Activated CD8-positive, alpha-beta memory T cell treated with anti-CD3 and anti-CD28 coated beads, Interleukin-2, amount 50 U/mL, for 4 hours (primary cell): ENCODE measurements around the gene INTS2.
A peak's percentile ranks its signal among the peaks of the same experiment; 100 is the strongest.
"Not testable (repeated sequence)": the region's sequence is repeated elsewhere in the genome, so short reads cannot be mapped to it uniquely, and the experiment has no call there.

Source experiments
- DNase-seq: peaks from one replicate; pipeline ENCODE4 v3.0.0-alpha.2; 2020

The INTS2 gene, protein sequence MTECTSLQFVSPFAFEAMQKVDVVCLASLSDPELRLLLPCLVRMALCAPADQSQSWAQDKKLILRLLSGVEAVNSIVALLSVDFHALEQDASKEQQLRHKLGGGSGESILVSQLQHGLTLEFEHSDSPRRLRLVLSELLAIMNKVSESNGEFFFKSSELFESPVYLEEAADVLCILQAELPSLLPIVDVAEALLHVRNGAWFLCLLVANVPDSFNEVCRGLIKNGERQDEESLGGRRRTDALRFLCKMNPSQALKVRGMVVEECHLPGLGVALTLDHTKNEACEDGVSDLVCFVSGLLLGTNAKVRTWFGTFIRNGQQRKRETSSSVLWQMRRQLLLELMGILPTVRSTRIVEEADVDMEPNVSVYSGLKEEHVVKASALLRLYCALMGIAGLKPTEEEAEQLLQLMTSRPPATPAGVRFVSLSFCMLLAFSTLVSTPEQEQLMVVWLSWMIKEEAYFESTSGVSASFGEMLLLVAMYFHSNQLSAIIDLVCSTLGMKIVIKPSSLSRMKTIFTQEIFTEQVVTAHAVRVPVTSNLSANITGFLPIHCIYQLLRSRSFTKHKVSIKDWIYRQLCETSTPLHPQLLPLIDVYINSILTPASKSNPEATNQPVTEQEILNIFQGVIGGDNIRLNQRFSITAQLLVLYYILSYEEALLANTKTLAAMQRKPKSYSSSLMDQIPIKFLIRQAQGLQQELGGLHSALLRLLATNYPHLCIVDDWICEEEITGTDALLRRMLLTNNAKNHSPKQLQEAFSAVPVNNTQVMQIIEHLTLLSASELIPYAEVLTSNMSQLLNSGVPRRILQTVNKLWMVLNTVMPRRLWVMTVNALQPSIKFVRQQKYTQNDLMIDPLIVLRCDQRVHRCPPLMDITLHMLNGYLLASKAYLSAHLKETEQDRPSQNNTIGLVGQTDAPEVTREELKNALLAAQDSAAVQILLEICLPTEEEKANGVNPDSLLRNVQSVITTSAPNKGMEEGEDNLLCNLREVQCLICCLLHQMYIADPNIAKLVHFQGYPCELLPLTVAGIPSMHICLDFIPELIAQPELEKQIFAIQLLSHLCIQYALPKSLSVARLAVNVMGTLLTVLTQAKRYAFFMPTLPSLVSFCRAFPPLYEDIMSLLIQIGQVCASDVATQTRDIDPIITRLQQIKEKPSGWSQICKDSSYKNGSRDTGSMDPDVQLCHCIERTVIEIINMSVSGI

DNA sequence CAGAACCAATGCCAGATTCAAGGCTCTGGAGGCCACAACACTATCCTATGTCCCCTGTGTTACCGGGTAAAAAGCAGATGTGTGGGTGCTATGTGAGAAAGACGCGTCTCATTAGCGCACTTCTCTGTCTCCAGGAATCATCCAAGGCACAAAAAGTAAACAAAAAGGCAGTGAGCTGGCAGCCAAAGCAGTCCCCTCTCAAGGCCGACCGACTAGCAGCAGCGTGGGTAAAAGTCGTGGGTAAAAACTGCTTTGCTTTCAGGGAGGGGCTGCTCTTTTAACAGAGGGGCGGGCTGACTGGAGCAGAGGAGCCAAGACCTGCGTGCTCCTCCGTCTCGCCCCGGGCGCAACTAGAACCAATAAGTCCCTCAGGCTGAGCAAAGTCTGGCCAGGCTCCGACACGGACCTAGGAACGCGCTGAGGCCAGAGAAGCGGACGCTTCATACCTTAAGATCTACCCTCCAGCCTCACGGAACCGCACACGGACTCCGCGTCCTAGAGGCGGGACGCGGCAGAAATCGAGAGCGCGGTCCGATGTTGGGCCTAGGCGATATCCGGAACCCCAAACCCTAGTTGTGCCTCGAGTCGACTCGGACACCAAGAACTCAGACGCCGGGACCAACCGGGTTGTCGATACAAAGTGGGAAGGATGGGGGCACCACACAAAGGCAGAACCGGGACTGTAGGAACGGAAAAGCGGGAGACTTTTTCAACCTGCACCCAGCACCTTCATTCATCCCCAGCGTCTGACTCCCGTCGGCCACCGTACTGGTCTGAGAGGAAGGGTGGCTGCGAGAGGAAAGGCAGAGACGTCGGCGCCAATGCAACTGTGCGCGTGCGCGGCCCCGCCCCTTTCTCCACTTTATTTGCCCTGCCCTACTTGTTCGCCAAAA lies at the start of gene INTS2:
INTS2 (minus strand) TSS at position 775 of the 893 bp plus-strand sequence. CDS start 1,338 bp downstream, outside the sequence.
- peak; percentile 96 for DNase-seq

DNA sequence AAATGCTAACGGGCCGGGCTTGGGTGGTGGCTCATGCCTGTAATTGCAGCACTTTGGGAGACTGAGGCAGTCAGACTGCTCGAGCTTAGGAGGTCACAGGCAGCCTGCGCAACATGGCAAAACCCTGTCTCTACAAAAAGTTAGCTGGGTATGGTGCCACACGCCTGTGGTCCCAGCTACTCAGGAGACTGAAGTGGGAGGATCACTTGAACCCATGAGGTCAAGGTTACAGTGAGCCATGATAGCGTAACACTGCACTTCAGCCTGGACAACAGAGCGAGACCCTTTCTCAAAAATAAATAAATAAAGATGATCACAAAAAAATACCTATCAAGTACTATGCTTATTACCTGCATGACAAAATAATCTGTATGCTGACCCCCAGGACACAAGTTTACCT lies 46.3 kb upstream of the INTS2 start:
- no peak for DNase-seq

DNA sequence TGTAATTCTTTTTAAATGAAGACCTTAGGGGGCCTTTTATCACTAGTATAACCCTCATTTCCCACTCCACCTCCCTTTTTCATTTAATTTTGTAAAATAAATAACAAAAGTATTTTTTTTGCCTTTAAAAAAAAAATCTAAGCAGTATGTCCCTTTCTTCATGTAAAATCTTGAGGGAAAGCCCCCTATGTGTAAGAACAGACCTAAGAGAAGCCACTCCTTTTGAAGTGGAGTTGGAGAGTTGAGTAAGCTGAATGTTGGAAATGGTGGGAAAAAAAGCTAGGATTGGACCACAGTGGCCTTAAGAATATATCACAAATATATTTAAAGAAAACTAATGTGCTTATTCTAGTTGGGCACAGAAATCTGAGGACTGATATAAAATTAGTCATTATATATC lies 44.5 kb upstream of the INTS2 start:
- no peak for DNase-seq

DNA sequence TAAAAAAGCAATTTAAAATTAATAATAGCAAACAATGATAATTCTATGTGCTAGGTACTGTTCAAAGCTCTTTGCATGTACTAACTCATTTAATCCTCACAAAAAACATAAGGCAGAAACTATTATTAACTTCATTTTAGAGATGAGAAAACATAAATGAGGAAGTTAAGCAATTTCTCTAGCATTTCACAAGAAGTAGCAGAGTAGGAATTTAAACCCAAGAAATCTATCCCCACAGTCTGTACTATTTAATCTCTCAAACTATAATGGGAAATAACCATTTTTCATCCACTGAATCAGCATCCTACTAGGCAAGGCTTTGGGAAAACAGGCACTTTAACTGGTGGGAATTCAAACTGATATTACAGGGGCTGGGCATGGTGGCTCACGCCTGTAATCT lies 42.2 kb upstream of the INTS2 start:
- no peak for DNase-seq

DNA sequence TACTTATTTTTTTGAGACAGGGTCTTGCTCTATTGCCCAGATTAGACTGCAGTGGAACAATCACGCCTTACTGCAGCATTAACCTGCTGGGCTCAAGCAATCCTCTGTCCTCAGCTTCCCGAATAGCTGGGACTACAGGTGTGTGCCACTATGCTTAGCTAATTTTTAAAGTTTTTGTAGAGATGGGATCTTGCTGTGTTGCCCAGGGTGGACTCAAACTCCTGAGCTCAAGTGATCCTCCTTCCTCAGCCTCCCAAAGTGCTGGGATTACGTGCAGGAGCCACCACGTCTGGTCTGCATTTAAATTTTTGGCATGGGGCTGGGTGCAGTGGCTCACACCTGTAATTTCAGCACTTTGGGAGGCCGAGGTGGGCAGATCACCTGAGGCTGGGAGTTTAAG lies 41.0 kb upstream of the INTS2 start:
- no peak for DNase-seq

DNA sequence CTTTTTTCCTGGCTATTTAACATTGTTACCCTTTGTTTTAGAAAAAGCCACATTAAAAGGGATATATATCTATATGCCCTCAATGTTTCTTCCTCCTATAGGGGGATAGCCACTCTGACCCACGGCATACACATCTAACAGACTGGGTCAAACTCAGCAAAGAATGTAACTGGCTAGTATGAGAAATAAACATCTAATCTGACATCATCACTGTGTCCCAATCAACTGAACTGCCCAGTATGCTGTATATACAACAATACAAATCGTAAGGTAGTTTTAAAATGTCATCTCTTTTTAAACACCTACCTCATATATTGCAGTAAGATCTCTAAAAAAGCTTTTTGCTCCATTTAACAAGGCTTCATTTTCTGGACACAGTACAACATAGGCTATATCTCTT lies 39.9 kb upstream of the INTS2 start:
- no peak for DNase-seq

DNA sequence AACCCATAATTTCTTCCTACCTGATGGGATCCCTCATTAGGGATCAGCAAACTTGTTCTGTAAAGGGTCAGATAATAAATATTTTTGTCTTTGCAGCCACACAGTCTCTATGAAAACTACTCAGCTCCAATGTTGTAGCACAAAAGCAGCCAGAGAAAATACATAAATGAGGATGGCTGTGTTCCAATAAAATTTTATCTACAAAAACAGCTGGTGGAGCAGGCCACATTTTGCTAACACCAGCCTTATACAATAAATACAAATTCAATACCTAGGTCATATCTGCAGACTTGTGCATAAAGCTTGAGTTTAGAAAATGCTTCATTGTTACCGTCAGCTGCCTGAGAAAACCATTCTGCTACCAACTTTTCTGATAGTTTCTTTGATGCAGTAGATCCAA lies 38.4 kb upstream of the INTS2 start:
- DNase-seq: no peak

DNA sequence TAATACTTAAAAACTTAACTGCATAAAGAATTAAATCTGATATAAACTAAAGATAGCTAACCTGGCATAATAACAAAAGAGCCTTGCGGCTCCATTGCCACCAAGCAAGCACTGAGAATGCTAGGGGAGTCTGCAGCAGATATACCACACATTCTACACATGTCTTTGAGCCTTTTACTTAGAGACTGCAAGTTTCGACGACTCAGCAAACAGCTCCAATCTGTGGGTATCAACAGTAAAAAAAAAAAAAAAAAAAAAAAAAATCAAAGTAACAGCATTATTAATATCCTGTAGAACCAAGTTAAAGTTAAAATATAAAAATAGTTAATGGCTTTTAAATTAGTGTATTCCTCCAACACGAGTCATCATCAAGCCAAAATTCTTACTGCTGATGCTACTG lies 27.8 kb upstream of the INTS2 start:
- no peak for DNase-seq

DNA sequence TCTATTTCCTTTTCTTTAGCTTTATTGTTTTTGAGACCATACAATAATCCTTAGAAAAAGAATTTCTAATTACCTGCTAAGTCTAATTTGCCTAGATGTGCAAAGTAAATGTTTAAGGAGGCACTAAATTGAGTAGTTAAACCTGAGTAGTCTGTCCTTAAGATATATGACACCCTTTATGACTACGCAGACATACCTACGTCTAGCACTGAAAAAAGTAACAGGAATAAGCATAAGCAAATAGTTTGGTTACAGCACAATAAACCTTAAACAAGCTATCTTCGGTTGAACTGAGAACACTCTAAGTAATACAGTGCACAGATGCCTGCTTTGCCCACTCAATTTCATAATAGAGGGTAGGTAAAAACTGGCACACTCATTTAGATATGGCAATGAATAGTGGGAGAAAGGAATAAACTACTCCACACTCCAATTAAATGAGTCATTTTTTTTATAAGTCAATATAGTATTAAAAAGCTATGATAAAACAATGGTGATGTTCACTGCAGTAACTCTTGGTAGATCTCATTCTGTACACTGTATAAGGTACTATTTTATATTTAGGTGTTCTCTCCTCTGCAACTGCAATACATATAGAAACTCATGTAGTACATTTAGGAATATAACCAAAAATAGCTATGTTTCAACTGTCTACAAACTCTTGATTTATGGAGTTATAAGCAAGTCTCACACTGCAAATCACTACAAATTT lies 19.7 kb upstream of the INTS2 start:
- DNase-seq: no peak

DNA sequence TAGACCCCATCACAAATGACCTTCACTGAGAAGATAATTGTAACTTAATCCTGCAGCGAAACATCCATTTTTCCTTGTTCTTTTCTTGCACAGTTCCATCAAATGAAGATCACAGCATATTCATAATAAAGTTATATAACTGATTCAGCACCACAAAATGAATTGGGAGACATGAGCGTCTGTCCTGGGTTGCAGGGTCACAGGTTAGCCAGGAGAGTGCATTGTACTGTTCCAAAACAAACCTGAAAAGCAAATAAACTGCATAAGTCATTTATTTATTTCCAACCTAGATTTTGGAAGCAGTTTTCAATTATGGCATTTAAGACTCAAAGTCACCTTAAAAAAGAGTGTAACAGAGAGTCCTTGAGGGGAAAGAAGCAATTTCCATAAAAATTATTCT lies 18.6 kb upstream of the INTS2 start:
- DNase-seq: no peak

DNA sequence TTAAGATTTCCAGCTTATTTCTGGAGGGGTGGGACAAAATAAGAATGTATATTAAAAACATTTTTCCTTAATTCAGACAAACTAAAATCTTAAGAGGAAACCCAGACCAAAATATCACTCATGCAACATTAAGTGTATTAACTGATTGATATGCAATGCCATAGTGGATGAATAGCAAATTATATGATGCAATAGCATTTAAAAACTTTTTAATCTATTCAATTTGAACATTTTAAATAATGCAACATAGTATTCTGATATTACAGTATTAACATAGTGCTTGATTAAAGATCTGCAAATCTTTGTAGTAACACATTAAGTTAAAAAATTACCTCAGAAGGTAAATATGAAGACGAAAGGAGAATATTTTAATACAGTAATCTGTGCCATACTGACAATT lies 15.3 kb upstream of the INTS2 start:
- no peak for DNase-seq

DNA sequence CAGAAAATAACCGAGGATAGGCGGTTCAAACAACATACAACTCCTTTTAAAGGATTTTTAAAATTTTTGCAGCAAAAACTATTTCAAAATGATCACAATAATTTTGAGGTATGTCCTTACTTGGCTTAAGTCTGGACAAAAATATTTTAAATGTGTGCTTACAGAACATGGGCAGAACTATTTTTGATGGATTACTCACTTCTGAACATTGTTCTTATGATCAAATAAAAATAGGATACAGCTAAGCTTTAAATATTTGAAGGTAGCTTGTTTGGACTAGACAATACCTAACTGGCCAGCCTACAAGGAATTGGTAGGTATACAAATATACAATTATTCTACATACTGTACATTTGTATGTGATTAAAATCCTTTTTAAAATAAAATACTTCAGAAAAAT lies 14.3 kb upstream of the INTS2 start:
- DNase-seq: no peak

DNA sequence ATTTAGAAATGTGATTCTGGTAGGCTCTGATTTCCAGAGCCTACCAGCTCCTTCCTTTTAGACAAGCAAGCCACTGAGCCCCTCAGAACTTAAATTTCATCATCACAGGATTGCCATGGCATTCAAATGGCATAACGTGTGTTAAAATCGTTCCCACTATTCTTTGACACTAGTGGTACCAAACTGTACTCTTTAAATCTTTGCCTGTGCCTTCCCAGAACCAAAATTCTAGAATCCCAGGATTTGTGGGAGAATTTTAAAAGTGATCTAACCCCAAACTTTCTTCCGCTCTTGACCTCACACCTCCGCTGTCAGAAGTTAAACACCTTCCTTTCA lies 287 bp upstream of the INTS2 start:
- no peak for DNase-seq

DNA sequence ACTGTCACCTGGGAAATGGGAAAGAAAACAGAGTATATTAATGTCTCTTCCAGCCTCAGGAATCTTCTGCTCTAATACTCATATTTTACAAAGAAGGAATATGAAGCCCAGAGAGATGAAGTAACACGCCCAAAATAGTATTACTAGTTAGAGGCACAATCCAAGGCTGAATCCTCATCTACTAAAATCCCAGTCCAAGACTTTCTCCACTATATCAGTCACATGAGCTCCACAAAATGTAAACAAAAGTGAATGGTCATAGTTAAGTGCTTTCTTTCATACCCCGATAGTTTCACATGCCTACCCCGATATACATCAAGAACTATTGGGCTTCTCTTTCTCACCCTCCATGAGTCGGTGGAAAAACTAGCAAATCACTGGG lies 965 bp downstream of the INTS2 start:
- DNase-seq: no peak

DNA sequence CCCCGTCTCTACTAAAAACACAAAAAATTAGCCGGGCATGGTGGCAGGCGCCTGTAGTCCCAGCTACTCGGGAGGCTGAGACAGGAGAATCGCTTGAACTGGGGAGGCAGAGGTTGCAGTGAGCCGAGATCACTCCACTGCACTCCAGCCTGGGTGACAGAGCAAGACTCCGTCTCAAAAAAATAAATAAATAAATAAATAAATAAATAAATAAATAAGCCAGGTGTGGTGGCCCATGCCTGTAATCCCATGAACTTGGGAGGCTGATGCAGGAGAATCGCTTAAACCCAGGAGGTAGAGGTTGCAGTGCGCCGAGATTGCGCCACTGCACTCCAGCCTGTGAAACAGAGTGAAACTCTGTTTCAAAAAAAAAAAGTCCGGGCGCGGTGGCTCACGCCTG lies 12.6 kb downstream of the INTS2 start:
- not testable (repeated sequence) for DNase-seq

DNA sequence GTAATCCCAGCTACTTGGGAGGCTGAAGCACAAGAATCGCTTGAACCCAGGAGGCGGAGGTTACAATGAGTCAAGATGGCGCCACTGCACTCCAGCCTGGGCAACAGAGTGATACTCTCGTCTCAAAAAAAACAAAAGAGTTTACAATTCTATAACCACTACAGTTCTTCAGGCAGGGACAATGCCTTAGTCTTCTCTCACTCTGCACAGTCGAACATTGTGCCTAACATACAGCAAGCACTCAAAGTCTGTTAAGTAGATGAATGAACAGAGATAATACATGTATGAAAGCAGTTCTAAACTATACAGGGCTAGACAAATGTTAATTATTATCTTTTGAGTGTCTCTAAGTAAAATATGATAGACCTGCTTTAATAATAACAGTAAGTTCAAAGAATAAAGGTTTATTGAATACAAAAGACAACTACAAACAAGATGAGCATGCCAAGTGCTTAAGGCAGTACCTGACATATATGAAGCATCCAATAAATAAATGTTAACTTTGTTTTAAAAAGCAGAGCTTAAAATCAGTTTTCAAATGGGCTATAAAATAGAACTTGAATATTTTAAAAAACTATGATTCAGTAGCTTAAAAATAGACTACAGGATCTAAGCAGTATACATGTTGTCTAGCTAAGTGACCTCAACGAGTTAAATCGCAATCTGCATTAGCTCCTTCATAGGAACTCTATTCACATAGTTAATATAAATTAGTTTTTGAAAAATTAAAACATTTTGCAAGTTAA lies 19.3 kb downstream of the INTS2 start:
- DNase-seq: no peak

DNA sequence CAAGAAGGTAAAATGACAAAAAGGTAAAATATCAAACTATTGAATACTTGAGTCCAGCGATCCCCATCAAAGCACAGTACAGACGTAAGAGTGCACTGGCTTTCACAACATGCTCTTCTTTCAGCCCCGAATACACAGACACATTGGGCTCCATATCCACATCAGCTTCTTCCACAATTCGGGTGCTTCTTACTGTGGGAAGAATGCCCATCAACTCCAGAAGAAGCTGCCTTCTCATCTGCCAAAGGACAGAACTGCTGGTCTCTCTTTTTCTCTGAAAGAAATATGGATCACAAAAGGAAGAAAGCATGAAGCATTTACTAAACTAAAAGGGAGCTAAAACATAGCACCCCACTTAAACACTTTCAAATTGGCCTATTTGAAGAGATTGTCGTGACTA lies 20.4 kb downstream of the INTS2 start:
- no peak for DNase-seq

DNA sequence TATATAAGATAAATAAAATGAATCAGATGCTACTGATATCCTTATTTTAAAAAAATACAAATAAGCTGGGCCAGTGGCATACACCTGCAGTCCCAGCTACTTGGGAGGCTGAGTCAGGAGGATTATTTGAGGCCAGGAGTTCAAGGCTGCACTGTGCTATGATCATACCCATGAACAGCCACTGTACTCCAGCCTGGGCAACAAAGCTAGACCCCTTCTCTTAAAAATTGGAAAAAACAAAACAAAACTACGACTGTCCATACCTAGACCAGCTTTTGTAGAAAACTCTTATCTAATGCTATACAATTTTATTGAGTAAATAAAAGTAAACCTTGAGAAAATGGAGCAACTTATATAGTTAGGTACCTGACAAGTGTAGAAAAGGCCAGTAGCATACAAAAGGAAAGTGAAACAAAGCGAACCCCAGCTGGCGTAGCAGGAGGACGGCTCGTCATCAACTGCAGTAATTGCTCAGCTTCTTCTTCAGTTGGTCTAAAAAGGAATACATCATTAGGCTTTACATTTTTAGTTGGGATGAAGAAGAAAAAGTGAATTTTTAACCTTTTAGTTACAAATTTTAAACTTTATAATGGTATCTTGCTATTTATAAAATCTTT lies 23.6 kb downstream of the INTS2 start:
- peak; percentile 17 for DNase-seq

DNA sequence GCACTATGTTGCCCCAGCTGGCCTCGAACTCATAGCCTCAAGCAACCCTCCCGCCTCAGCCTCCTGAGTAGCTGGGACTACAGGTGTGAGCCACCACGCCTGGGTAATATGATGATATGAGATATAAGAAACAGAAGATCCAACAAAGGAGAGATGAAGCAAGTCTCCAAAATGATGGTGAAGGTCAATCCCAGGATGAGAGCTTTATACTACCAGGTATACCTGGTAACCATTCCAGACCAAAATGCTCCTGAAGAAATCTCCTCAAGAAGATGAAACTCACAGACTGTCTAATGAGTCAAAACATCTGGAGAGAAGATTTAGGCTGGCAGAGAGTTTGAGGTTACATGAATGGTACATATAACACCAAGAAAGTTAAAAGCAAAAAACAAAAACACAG lies 24.5 kb downstream of the INTS2 start:
- DNase-seq: no peak

DNA sequence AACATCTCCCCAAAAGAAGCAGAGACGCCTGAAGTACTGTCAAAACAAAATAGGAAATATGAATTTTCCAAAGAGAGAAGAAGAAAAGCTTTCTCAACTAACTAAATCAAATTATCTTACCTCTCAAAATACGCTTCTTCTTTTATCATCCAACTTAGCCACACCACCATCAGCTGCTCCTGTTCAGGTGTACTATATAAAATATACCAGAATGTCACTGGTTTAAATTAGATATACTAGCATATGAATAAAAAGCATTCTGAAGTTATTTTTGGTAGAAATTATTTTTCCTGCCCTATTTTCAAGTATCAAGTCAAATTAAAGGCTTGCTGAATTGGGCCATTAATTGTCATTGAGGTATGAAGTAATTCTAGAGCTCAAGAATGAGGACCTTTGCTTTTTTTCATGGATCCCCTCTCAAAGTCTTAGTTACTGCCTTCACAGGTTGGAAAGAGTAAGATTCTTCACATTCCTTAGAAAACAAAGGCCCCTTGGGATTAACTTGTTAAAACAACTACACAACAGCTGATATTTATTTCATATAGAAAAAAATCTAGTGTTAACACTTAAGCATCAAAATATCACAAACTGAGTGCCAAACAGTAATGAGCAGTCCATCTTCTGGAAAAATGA lies 30.1 kb downstream of the INTS2 start:
- DNase-seq: no peak
